ENCODE data around the gene DMPK.
A peak's percentile ranks its signal among the peaks of the same experiment; 100 is the strongest.

DMPK gene

GRCh38 chr19:45780448-45781213, 1.7 kb downstream of the DMPK start:
- in situ Hi-C loops (cut with MboI; ENCODE audit: low pct_unique_long_range_greater_than_20kb, low sequenced_read_pairs, unreplicated experiment): no loop called here
- DNase-seq (ENCODE audit: low spot score): no peak
- TF ChIP-seq CTCF (IDR thresholded peaks at IDR 0.05; ENCODE audit: extremely low read depth, insufficient read depth, missing control alignments): no peak

- no peak for TF ChIP-seq CTCF (IDR thresholded peaks at IDR 0.05; ENCODE audit: extremely low read depth, insufficient read depth, missing control alignments)
- in situ Hi-C loops (cut with MboI; ENCODE audit: low pct_unique_long_range_greater_than_20kb, low sequenced_read_pairs, unreplicated experiment): no loop called here
- no peak for DNase-seq (ENCODE audit: low spot score)
These were observed 2.2 kb downstream of the DMPK start for GRCh38 chr19:45780146-45780447.

GRCh38 chr19:45779231-45780145, 2.8 kb downstream of the DMPK start:
- in situ Hi-C loops (cut with MboI; ENCODE audit: low pct_unique_long_range_greater_than_20kb, low sequenced_read_pairs, unreplicated experiment): no loop called here
- TF ChIP-seq CTCF (IDR thresholded peaks at IDR 0.05; ENCODE audit: extremely low read depth, insufficient read depth, missing control alignments): peak; percentile 76
- DNase-seq (ENCODE audit: low spot score): peak; percentile 98

GRCh38 chr19:45778010-45778661, 4.2 kb downstream of the DMPK start:
- in situ Hi-C loops (cut with MboI; ENCODE audit: low pct_unique_long_range_greater_than_20kb, low sequenced_read_pairs, unreplicated experiment): no loop called here
- no peak for TF ChIP-seq CTCF (IDR thresholded peaks at IDR 0.05; ENCODE audit: extremely low read depth, insufficient read depth, missing control alignments)
- no peak for DNase-seq (ENCODE audit: low spot score)

GRCh38 chr19:45777395-45777961, 4.8 kb downstream of the DMPK start:
- DNase-seq (ENCODE audit: low spot score): no peak
- in situ Hi-C loops (cut with MboI; ENCODE audit: low pct_unique_long_range_greater_than_20kb, low sequenced_read_pairs, unreplicated experiment): no loop called here
- TF ChIP-seq CTCF (IDR thresholded peaks at IDR 0.05; ENCODE audit: extremely low read depth, insufficient read depth, missing control alignments): no peak

GRCh38 chr19:45774765-45775164, 7.5 kb downstream of the DMPK start:
- DNase-seq (ENCODE audit: low spot score): no peak
- in situ Hi-C loops (cut with MboI; ENCODE audit: low pct_unique_long_range_greater_than_20kb, low sequenced_read_pairs, unreplicated experiment): no loop called here
- no peak for TF ChIP-seq CTCF (IDR thresholded peaks at IDR 0.05; ENCODE audit: extremely low read depth, insufficient read depth, missing control alignments)
